DMS79 treated with DMSO at 0.1 percent for 48 hours (cell line): ENCODE results near the gene CAVIN2.
"Not testable (repeated sequence)": the region's sequence is repeated elsewhere in the genome, so short reads cannot be mapped to it uniquely, and the experiment has no call there.

Experiments
- DNase-seq: peaks from one replicate; lab custom pipeline; 2025; lab: John Stamatoyannopoulos, UW

Gene CAVIN2

GRCh38 chr2:191800874-191801273, 46.0 kb downstream of the CAVIN2 start:
- no peak for DNase-seq

- DNase-seq = no peak
Observed at GRCh38 chr2:191799526-191799925, 47.4 kb downstream of the CAVIN2 start.

GRCh38 chr2:191797942-191798876, 48.7 kb downstream of the CAVIN2 start:
- peak; percentile 84 for DNase-seq

DNA sequence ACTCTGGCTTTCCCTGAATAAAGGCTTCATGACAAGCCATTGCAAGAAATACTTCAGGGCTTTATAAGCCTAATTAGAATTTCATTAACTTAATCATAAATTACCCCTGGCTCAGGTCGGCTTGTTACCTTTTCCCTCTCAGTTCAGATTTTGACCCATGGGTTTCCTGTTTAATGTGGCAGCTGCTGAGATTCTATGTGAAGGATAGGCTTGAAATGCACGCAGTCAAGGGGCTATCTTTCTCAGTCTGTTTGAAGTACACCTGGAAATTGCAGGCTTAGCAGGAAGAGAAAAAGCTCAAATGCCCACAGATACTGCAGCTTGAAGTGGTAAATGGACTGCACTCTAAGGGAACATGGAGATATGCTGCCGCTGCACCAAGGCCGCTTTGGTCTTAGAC, 49.4 kb downstream of the CAVIN2 start:
- DNase-seq = peak; percentile 79

- no peak for DNase-seq
Observed at GRCh38 chr2:191795715-191796114, 51.2 kb downstream of the CAVIN2 start.

GRCh38 chr2:191791953-191792560, 54.8 kb downstream of the CAVIN2 start:
- no peak for DNase-seq

DNA sequence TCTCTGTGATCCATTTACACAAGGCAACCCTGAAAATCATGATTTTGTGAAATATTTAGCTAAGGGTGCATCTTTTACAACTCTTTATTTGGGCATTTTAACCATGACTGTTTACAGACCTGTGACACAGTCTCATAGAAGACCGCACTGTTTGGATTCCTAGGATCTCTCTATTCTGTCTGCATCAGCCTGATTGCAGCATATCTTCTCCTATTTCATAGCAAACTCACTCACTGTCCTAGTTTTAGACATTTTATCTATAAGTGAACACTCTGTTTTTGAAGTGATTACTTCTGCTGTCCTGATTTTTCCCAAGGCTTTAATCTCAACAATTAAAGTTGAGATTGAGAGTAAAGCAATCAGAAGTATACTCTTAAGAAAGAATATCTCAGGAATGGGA, 56.2 kb downstream of the CAVIN2 start:
- DNase-seq = no peak

- no peak for DNase-seq
Observed at GRCh38 chr2:191789796-191790195, 57.1 kb downstream of the CAVIN2 start.

GRCh38 chr2:191786694-191787093, 60.2 kb downstream of the CAVIN2 start:
- no peak for DNase-seq

- not testable (repeated sequence) for DNase-seq
Observed at GRCh38 chr2:191785651-191786050, 61.2 kb downstream of the CAVIN2 start.
